ENCODE measurements around the gene CD28. TPM values are rescaled to one million over a fixed set of nuclear protein-coding genes. Genes with fewer than 3 reads are reported as not detected.

CD28 gene
- total and polyA plus RNA-seq, 7 donors = 0.01 to 0.71 (median 0.17) TPM

GRCh38 chr2:203732953-203733510 lies 26.6 kb downstream of the CD28 start:
- intact Hi-C loops (cut with DNase I) = loop anchor here in 1 of 2 donors (5.0 kb wide), 1 partner anchor 46 kb away; no protein-coding TSS in a partner anchor
- peak overlapping the region; percentile 78 for H3K27ac ChIP-seq
- TF ChIP-seq CTCF (IDR thresholded peaks at IDR 0.05) = no peak

GRCh38 chr2:203733684-203734083 lies 27.2 kb downstream of the CD28 start:
- Histone ChIP-seq H3K4me3 (no peak overlapping the region), H3K36me3 (ENCODE audit: insufficient read depth in 1 of 2, low read depth in 1 of 2) (no peaks in the 10 kb centered on the region), H3K27me3 (ENCODE audit: insufficient read depth in 3 of 3, low read length in 2 of 3) (no peaks in the 10 kb centered on the region), H3K27ac (peak overlapping the region; percentile 78), H3K9me3 (no peaks in the 10 kb centered on the region), H3K4me1 (peaks cover 33% of the 10 kb centered on the region)
- intact Hi-C loops (cut with DNase I) = loop anchor here in 1 of 2 donors (5.0 kb wide), 1 partner anchor 46 kb away; no protein-coding TSS in a partner anchor
- ATAC-seq (no peak), DNase-seq (no peak)
- TF ChIP-seq CTCF (IDR thresholded peaks at IDR 0.05) = no peak
- 95 to 100% (median 100%) methylated on average over 1 of the region's 1 CpG for WGBS, 3 donors

More at GRCh38 chr2:203732953-203733510, 26.6 kb downstream of the CD28 start:
- peaks cover 33% of the 10 kb centered on the region for H3K4me1 ChIP-seq
- WGBS, 3 donors = 47 to 75% (median 49%) methylated on average over 3 of the region's 3 CpGs
- H3K4me3 ChIP-seq = no peak overlapping the region
- DNase-seq (no peak), ATAC-seq (peak in 3 of 4 donors; percentile 21 to 31 (median 27))
- H3K9me3 ChIP-seq = no peaks in the 10 kb centered on the region
- no peaks in the 10 kb centered on the region for H3K27me3 ChIP-seq (ENCODE audit: insufficient read depth in 3 of 3, low read length in 2 of 3)
- H3K36me3 ChIP-seq (ENCODE audit: insufficient read depth in 1 of 2, low read depth in 1 of 2) = no peaks in the 10 kb centered on the region

GRCh38 chr2:203734276-203734983 lies 28.0 kb downstream of the CD28 start:
- WGBS, 3 donors = 97 to 100% (median 98%) methylated on average over 12 of the region's 12 CpGs
- no peak for DNase-seq

GRCh38 chr2:203737360-203737759 lies 30.9 kb downstream of the CD28 start:
- no peak for TF ChIP-seq CTCF (IDR thresholded peaks at IDR 0.05)
- Histone ChIP-seq H3K27ac (no peak overlapping the region), H3K4me1 (peaks cover 14% of the 10 kb centered on the region), H3K36me3 (ENCODE audit: insufficient read depth in 1 of 2, low read depth in 1 of 2) (no peaks in the 10 kb centered on the region), H3K9me3 (no peaks in the 10 kb centered on the region), H3K27me3 (ENCODE audit: insufficient read depth in 3 of 3, low read length in 2 of 3) (no peaks in the 10 kb centered on the region), H3K4me3 (no peak overlapping the region)
- DNase-seq (no peak), ATAC-seq (no peak)
- 92 to 93% (median 93%) methylated on average over 1 of the region's 1 CpG for WGBS, 3 donors
- intact Hi-C loops (cut with DNase I) = no loop called here

More at GRCh38 chr2:203734276-203734983, 28.0 kb downstream of the CD28 start:
- ATAC-seq = no peak
- no peaks in the 10 kb centered on the region for H3K27me3 ChIP-seq (ENCODE audit: insufficient read depth in 3 of 3, low read length in 2 of 3)
- intact Hi-C loops (cut with DNase I) = loop anchor here in 1 of 2 donors (5.0 kb wide), 1 partner anchor 47 kb away; no protein-coding TSS in a partner anchor
- H3K4me1 ChIP-seq = peaks cover 33% of the 10 kb centered on the region
- H3K36me3 ChIP-seq (ENCODE audit: insufficient read depth in 1 of 2, low read depth in 1 of 2) = no peaks in the 10 kb centered on the region
- no peak overlapping the region for H3K4me3 ChIP-seq
- H3K9me3 ChIP-seq = no peaks in the 10 kb centered on the region
- H3K27ac ChIP-seq = no peak overlapping the region
- TF ChIP-seq CTCF (IDR thresholded peaks at IDR 0.05) = no peak

Measured in psoas muscle (tissue), 8 donors.